Upper lobe of right lung (tissue), 1 donor: ENCODE results near the gene DGUOK. TPM values are rescaled to one million over a fixed set of nuclear protein-coding genes. Genes with fewer than 3 reads are reported as not detected.

ENCODE experiments used
- ATAC-seq: fragments of 200-7000 bp; cut with Tn5 transposase; one replicate; pipeline ENCODE4 v1.9.1; 2020; ENCODE audit warnings: mild to moderate bottlenecking, moderate library complexity
- DNase-seq: peaks from one replicate; pipeline ENCODE4 v3.0.0-alpha.2; 2020
- H3K27ac ChIP-seq: fragments of 200-600 bp; one replicate; pipeline ENCODE4 v1.8.0; 2022
- H3K27me3 ChIP-seq: fragments of 200-600 bp; one replicate; pipeline ENCODE4 v1.8.0; 2022; ENCODE audit warnings: mild to moderate bottlenecking
- H3K36me3 ChIP-seq: fragments of 200-600 bp; one replicate; pipeline ENCODE4 v1.8.0; 2022
- H3K4me1 ChIP-seq: fragments of 200-600 bp; one replicate; pipeline ENCODE4 v1.8.0; 2022
- H3K4me3 ChIP-seq: fragments of 200-600 bp; one replicate; pipeline ENCODE4 v1.8.0; 2022; ENCODE audit warnings: mild to moderate bottlenecking
- H3K9me3 ChIP-seq: fragments of 200-600 bp; one replicate; pipeline ENCODE4 v1.8.0; 2022
- CTCF ChIP-seq: fragments of 200-600 bp; IDR thresholded peaks from one replicate; pipeline ENCODE4 v1.8.0; 2022; ENCODE audit warnings: antibody characterized with exemption
- intact Hi-C: fragments of 100-400 bp; cut with DNase I; formaldehyde crosslinking; loops from one replicate; pipeline ENCODE4 v1.11.0; 2022
- total RNA-seq: library from RNA; stranded (reverse); fragmentation: NEBNext Ultra II Directional; extraction: Animal tissue kit (Norgen Biotek cat#: 25700); gene quantifications from one replicate; pipeline ENCODE4 v1.2.1, GENCODE V29; 2021
- donor health status: DM: no; HTN: yes; CAD: no; lungs with severe emphysema.

DGUOK gene
- total RNA-seq, 1 donor from 2014 or later = 34.4 TPM

GRCh38 chr2:73911548-73912208 lies 15.0 kb upstream of the DGUOK start:
- Histone ChIP-seq H3K4me1 (no peaks in the 10 kb centered on the region), H3K27me3 (no peaks in the 10 kb centered on the region), H3K36me3 (no peaks in the 10 kb centered on the region), H3K9me3 (no peaks in the 10 kb centered on the region), H3K4me3 (no peak overlapping the region), H3K27ac (no peak overlapping the region)
- DNase-seq (no peak), ATAC-seq (no peak)
- intact Hi-C loops = no loop called here
- no peak for TF ChIP-seq CTCF

DNA sequence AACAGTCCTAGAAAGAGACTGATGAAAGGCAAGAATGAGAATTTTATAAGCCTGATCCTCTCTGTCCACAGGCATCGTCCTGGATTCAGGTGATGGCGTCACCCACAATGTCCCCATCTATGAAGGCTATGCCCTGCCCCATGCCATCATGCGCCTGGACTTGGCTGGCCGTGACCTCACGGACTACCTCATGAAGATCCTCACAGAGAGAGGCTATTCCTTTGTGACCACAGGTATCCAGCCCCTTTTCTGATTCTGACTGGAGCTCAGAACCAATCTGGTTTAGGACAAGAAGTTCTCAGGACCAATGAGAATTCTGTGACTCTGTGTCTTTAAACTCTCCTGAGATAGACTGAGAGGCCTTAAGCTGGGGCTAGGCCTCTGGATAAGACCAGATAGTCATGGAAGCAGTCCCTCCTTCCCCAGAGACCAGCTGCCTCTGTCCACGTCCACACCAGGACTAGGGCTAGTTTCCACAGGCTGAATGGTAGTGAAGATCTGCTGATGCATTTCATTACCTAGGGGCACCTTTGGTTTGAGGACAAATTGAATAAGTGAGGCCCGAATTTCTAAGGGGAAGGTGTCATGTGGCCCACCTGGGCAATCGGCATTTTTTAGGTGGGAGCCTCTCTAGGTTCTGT lies 13.1 kb upstream of the DGUOK start:
- Histone ChIP-seq H3K4me1 (no peaks in the 10 kb centered on the region), H3K36me3 (no peaks in the 10 kb centered on the region), H3K27ac (no peak overlapping the region), H3K9me3 (no peaks in the 10 kb centered on the region), H3K27me3 (no peaks in the 10 kb centered on the region), H3K4me3 (no peak overlapping the region)
- DNase-seq (no peak), ATAC-seq (no peak)
- intact Hi-C loops = no loop called here
- no peak for TF ChIP-seq CTCF

- H3K4me3 ChIP-seq = no peak overlapping the region
- DNase-seq (no peak), ATAC-seq (no peak)
- no peak overlapping the region for H3K27ac ChIP-seq
- no peaks in the 10 kb centered on the region for H3K27me3 ChIP-seq
- intact Hi-C loops = no loop called here
- H3K9me3 ChIP-seq = no peaks in the 10 kb centered on the region
- TF ChIP-seq CTCF = no peak
- no peaks in the 10 kb centered on the region for H3K36me3 ChIP-seq
- no peaks in the 10 kb centered on the region for H3K4me1 ChIP-seq
Observed at GRCh38 chr2:73914667-73915066, 12.0 kb upstream of the DGUOK start.

- Histone ChIP-seq H3K27me3 (no peaks in the 10 kb centered on the region), H3K9me3 (no peaks in the 10 kb centered on the region), H3K27ac (no peak overlapping the region), H3K36me3 (no peaks in the 10 kb centered on the region), H3K4me3 (no peak overlapping the region), H3K4me1 (no peaks in the 10 kb centered on the region)
- intact Hi-C loops = no loop called here
- no peak for ATAC-seq
- TF ChIP-seq CTCF = no peak
- no peak for DNase-seq
Observed at GRCh38 chr2:73915437-73915993, 11.2 kb upstream of the DGUOK start.

- Histone ChIP-seq H3K27me3 (no peaks in the 10 kb centered on the region), H3K36me3 (no peaks in the 10 kb centered on the region), H3K9me3 (no peaks in the 10 kb centered on the region), H3K4me3 (no peak overlapping the region), H3K4me1 (no peaks in the 10 kb centered on the region), H3K27ac (no peak overlapping the region)
- ATAC-seq (no peak), DNase-seq (no peak)
- intact Hi-C loops = no loop called here
- no peak for TF ChIP-seq CTCF
Observed at GRCh38 chr2:73916666-73917065, 10.0 kb upstream of the DGUOK start.
